Glutamatergic neuron (in vitro differentiated cells): ENCODE data around the gene STIM2. TPM values are rescaled to one million over a fixed set of nuclear protein-coding genes. Genes with fewer than 3 reads are reported as not detected.
A peak's percentile ranks its signal among the peaks of the same experiment; 100 is the strongest.

Experiments used
- DNase-seq: peaks from one replicate; pipeline ENCODE4 v3.0.0; 2022
- H3K27ac Mint-ChIP-seq: one replicate; pipeline ENCODE4 v1.8.0; 2020; ENCODE audit warnings: mild to moderate bottlenecking, mixed read lengths, inconsistent platforms; ENCODE audit not compliant: unreplicated experiment
- H3K27me3 Mint-ChIP-seq: one replicate; pipeline ENCODE4 v1.8.0; 2020; ENCODE audit warnings: mild to moderate bottlenecking, moderate library complexity, mixed read lengths, inconsistent platforms; ENCODE audit not compliant: unreplicated experiment
- H3K36me3 Mint-ChIP-seq: one replicate; pipeline ENCODE4 v1.8.0; 2020; ENCODE audit warnings: mild to moderate bottlenecking, mixed read lengths, inconsistent platforms; ENCODE audit not compliant: unreplicated experiment
- H3K4me1 Mint-ChIP-seq: one replicate; pipeline ENCODE4 v1.8.0; 2020; ENCODE audit warnings: mild to moderate bottlenecking, low read depth, mixed read lengths, inconsistent platforms; ENCODE audit not compliant: unreplicated experiment
- H3K4me3 Mint-ChIP-seq: one replicate; pipeline ENCODE4 v1.8.0; 2020; ENCODE audit warnings: mild to moderate bottlenecking, mixed read lengths, inconsistent platforms; ENCODE audit not compliant: unreplicated experiment
- H3K9me3 Mint-ChIP-seq: one replicate; pipeline ENCODE4 v1.8.0; 2020; ENCODE audit warnings: mild to moderate bottlenecking, moderate library complexity, mixed read lengths, inconsistent platforms; ENCODE audit not compliant: unreplicated experiment
- CTCF ChIP-seq: fragments of 200-600 bp; sonication (generic); IDR thresholded peaks from one replicate; pipeline ENCODE4 v1.5.0; 2021; ENCODE audit not compliant: partially characterized antibody, unreplicated experiment
- total RNA-seq: library from RNA; stranded (reverse); fragmentation: NEBNext Ultra II Directional; extraction: Animal tissue kit (Norgen Biotek cat#: 25700); gene quantifications from one replicate; pipeline ENCODE4 v1.2.1, GENCODE V29; 2021; ENCODE audit not compliant: unreplicated experiment

Gene STIM2
- total RNA-seq, 1 donor from 2014 or later, result 28.2 TPM

GRCh38 chr4:27056281-27056680, 195.6 kb downstream of the STIM2 start:
- Mint-ChIP-seq H3K27ac (no peak overlapping the region), H3K27me3 (peaks cover 1% of the 10 kb centered on the region), H3K4me1 (peaks cover 10% of the 10 kb centered on the region), H3K9me3 (peaks cover 2% of the 10 kb centered on the region), H3K4me3 (no peak overlapping the region), H3K36me3 (no peaks in the 10 kb centered on the region)
- no peak for TF ChIP-seq CTCF
- DNase-seq, result no peak

GRCh38 chr4:27057053-27057452, 196.4 kb downstream of the STIM2 start:
- Mint-ChIP-seq H3K4me1 (peaks cover 10% of the 10 kb centered on the region), H3K36me3 (no peaks in the 10 kb centered on the region), H3K27me3 (peaks cover 1% of the 10 kb centered on the region), H3K27ac (no peak overlapping the region), H3K9me3 (peaks cover 2% of the 10 kb centered on the region), H3K4me3 (no peak overlapping the region)
- DNase-seq, result no peak
- TF ChIP-seq CTCF, result no peak

- Mint-ChIP-seq H3K27me3 (peaks cover 1% of the 10 kb centered on the region), H3K9me3 (peaks cover 2% of the 10 kb centered on the region), H3K27ac (no peak overlapping the region), H3K36me3 (no peaks in the 10 kb centered on the region), H3K4me1 (peaks cover 10% of the 10 kb centered on the region), H3K4me3 (no peak overlapping the region)
- no peak for TF ChIP-seq CTCF
- no peak for DNase-seq
Observed at GRCh38 chr4:27057662-27058061, 197.0 kb downstream of the STIM2 start.

- peaks cover 1% of the 10 kb centered on the region for H3K27me3 Mint-ChIP-seq
- DNase-seq, result no peak
- H3K36me3 Mint-ChIP-seq, result no peaks in the 10 kb centered on the region
- H3K4me1 Mint-ChIP-seq, result peaks cover 10% of the 10 kb centered on the region
- H3K9me3 Mint-ChIP-seq, result peaks cover 2% of the 10 kb centered on the region
- no peak overlapping the region for H3K27ac Mint-ChIP-seq
- peak; percentile 14 for TF ChIP-seq CTCF
- no peak overlapping the region for H3K4me3 Mint-ChIP-seq
Observed at GRCh38 chr4:27058819-27059406, 198.3 kb downstream of the STIM2 start.

GRCh38 chr4:27059446-27059845, 198.8 kb downstream of the STIM2 start:
- no peak for TF ChIP-seq CTCF
- Mint-ChIP-seq H3K4me3 (no peak overlapping the region), H3K36me3 (no peaks in the 10 kb centered on the region), H3K4me1 (peaks cover 10% of the 10 kb centered on the region), H3K27me3 (peaks cover 1% of the 10 kb centered on the region), H3K27ac (no peak overlapping the region), H3K9me3 (peaks cover 2% of the 10 kb centered on the region)
- no peak for DNase-seq
